Superior temporal gyrus (tissue), 1 donor: ENCODE measurements around the gene TMEM108.
"Not testable (repeated sequence)": the region's sequence is repeated elsewhere in the genome, so short reads cannot be mapped to it uniquely, and the experiment has no call there.

Source experiments
- DNase-seq: peaks from one replicate; pipeline ENCODE4 v3.0.0-alpha.2; 2016; ENCODE audit errors: extremely low spot score

Gene TMEM108

DNA sequence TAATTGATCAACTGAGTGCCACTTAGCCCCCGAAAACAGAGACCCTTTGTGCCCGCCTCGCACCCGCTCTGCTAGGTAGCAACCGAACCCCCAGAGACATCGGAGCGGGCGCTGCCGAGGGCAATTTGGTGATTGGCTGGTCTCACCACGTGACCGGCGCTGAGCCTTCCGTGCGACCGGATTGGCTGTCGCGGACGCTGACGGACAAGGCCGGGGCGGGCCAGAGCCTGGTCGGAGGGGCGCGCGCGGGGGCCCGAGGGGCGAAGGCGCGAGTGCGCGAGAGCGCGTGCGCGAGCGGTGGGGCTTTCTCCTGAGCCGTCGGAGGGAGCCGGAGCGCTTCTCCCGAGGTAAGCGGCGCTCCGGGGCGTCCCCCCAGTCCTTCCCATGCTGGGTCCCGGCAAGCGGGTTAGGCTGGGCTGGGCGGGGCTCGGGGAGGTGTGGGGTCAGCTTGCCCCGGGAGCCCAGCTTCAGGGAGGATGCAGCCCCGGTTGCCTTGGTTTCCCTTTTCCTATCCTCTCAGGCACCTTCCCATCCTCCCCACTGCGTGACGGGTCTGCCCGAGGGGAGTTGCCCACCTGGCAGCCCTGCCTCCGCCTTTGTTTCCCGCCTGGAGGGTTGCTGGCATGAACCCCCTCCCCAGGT is at the start of gene TMEM108:
TMEM108 (plus strand) TSS at position 303 of the 642 bp plus-strand sequence.
- DNase-seq = peak; percentile 96

DNA sequence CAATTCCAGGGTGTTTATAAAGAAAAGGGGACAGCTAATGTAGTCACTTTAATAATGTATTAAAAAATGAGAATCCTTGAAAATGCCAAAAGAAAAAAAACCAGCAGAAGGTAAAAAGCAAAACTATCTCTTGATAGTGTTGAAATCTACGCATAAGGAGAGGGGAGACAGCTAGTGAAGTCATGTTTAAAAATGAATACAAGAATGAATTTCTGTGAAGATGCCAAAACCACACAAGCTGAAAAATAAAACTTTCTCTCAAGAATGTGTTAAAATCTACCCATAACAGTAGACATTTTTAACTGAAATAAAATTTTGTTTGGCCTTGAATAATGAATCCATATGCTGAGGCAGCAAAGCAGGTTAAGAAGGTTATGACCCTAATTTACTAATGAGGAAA is 42.2 kb upstream of the TMEM108 start:
- DNase-seq = peak; percentile 12

DNA sequence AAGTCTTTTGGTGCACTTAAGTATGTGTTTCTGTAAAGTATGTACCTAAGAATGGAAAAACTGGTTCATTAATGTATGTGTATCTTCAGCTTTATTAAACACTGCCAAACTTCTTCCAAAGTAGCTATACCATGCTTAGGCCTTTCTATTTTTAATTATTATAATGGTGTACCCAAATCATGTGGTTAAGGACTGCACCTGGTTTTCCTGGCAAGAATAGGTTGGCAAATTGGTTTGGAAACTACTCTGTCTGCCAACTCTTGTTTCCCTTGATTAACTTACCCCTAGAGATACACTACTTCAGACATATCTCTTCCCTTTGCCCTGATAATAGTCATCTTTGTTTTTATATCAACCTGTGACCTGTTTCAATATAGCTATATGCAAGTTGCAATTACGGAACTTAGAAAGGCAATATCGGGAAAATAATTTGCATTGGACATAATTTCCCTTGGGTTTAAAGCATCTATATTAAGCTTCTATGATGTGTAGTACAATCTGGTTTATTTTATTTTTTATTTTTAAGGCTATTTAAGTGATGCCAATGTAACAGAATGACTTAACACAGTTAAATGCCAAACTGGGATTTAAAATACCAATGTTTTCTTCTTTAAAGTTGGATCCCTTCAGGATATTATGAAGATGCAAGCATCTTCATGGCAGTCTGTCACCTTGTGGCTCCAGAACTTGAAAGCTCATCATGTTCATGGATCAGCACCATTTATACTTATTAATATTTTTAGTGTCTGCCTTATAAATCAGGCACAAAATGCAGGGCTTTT is 40.6 kb upstream of the TMEM108 start:
- DNase-seq = no peak

DNA sequence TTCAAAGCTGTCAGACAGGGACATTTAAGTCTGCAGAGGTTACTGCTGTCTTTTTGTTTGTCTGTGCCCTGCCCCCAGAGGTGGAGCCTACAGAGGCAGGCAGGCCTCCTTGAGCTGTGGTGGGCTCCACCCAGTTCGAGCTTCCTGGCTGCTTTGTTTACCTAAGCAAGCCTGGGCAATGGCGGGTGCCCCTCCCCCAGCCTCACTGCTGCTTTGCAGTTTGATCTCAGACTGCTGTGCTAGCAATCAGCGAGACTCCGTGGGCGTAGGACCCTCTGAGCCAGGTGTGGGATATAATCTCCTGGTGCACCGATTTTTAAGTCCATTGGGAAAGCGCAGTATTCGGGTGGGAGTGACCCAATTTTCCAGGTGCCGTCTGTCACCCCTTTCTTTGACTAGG is 33.2 kb upstream of the TMEM108 start:
- not testable (repeated sequence) for DNase-seq

DNA sequence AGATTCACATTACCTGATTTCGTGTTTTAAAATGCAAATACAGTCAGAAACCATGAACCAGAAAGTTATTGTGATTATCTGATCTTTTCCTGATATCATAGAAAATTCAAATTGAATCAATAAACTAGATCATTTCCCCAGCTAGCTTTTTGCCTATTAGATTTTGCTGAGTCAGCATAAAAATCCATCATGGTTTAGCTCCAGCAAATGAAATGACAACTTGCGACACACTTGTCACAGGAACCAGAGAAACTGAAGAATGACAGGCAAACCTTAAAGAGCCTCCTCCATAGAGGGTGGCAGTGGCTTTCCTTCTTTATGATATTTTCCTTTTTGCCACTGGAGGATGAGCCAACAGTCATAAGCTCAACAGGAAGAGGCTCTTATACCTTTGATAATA is 30.6 kb upstream of the TMEM108 start:
- no peak for DNase-seq

DNA sequence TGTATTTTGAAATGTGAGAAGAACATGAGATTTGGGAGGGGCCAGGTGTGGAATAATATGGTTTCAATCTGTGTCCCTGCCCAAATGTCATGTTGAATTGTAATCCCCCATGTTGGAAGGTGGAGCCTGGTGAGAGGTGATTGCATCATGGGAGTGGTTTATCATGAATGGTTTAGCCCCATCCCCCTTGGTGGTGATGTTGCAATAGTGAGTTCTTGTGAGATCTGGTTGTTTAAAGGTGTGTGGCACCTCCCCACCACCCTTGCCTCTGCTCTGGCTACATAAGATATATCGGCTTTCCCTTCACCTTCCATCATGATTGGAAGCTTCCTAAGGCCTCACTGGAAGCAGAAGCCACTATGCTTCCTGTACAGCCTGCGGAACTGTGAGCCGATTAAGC is 23.9 kb upstream of the TMEM108 start:
- no peak for DNase-seq

DNA sequence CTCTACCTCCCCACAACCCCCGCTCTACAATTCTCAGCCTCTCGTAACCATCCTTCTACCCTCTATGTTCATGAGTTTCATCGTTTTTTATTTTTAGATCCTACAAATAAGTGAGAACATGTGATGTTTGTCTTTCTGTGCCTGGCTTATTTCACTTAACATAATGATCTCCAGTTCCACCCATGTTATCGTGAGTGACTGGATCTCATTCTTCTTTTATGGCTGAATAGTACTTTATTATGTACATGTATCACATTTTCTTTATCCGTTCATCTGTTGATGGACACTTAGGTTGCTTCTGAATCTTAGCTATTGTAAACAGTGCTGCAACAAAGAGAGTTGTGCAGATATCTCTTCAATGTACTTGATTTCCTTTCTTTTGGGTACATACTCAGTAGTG is 22.6 kb upstream of the TMEM108 start:
- not testable (repeated sequence) for DNase-seq

DNA sequence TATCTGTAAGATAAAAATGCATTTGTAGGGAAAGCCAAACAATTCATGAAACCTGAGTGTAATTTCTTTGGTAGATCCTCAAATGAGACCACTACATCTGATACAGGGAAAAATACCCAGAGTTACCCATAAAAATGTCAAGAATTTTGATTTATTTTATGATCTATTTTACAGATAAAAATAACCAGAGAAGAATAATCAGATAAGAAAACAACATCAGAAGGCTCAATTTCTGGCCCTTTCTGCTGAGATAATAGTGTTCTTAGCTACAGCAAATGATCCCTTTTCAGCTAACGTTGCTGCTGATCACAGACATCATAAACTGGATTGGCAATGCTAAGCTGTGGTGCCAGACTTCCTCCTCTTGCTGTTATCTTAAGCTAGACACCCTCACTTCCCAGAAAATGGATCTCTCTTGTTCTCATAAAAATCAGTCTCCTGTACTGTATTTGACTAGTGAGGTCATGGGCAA is 21.3 kb upstream of the TMEM108 start:
- DNase-seq = no peak

DNA sequence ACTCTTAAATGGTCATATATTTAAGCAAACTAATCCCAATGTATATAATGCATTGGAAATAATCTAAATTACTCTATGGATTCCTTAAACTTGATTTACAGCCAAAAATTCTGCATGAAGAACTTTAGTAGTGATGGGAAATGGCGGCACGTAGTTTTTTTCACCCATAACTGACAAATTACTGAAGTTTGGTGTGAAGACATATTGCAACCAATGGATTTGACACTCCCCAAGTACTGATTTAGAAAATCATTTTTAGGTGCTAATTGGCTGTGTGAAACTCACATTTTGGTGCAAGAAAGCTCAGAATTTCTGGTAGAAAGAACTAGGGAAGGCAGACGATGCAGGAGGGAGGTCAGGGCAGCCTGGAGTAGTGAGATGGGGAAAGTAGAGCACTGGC is 19.3 kb upstream of the TMEM108 start:
- DNase-seq = no peak

DNA sequence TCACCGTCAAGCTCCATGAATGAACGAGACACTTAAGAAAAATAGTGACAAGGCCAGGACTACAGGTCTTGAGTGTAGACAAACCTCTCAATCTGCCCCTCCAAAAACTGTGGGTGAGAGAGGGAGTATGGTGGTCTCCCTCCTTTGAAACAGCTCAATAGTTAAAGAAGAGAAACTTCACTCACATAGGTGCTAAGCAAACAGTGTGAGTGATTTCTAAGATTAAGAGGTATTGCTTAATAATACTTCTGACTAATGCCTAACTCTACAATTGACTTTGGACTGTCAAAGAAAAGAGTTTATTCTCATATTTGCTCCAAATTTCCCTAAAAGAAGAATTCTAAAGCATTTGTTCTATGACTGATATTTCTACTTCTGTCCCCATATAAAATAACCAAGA is 17.0 kb upstream of the TMEM108 start:
- no peak for DNase-seq

DNA sequence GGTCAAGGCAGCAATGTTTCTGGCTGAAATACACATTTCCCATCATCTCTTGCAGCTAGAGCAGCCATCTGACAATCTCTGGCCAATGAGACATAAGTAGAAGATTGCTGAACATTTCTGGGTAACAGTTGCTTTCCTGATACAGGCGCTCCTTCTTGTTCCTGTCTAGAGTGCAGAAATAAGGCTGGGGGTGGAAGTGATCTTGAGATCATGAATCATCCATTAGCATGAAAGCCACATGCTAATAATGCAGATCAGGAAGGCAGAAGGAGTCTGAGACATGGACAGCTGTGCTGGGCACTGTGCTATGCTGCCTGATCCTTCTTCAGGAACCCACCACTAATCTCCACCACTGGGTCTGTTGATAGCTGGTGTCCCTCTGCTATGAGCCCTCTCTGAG is 14.8 kb upstream of the TMEM108 start:
- DNase-seq = no peak

DNA sequence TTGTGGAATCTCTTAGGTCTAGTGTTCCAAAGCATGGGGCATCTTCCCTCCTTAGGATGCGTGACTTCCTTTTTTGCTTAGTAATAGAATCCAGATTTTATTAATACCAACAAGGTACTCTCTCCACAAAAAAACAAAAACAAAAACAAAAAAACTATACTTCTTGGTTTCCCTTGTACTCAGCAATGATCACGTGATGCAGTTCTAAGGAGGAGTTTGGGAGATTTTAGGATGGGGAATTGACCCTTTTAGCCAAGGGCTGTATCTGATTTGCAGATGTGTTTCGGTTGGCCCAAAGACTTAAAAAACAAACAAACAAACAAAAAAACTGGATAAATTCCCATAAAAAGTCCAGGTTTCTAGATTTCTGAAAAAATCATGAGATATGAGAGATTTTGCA is 12.6 kb upstream of the TMEM108 start:
- DNase-seq = no peak

DNA sequence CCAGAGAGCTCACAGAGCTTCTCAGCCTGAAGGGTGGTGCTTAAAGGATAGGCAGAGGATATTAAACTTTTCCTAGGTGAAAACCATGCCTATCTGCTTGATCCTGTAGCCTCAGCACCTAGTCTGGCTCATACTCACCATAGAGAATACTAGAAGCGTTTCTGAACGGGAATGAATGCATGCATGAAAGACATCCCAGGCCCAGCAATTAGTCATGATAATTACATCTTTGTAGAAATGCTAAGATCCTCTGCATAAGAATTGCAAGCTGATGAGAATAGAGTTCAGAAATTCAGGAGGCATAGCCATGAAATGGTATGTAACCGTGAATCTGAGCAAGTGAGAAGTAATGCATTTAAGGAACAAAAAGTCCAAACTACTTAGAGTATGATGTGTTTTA is 5.9 kb upstream of the TMEM108 start:
- DNase-seq = no peak

DNA sequence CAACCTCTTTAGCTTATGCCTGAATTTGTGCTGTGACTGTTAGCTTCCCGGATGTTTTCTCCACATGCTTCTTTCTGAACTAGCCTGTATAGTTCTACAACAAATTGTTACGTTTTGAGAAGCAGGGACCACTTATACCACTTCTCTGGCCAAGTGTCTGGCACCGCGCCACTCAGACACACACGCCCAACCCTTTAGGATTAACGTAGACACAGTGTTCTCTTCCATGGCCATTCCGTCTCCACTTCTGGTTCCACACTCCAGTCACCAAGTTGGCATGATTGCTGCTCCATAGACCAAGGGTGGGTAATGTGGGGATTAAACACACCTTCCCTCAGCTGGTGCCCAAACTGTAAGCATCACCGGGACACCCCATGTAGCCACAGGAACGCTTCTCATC is 755 bp upstream of the TMEM108 start:
- no peak for DNase-seq

DNA sequence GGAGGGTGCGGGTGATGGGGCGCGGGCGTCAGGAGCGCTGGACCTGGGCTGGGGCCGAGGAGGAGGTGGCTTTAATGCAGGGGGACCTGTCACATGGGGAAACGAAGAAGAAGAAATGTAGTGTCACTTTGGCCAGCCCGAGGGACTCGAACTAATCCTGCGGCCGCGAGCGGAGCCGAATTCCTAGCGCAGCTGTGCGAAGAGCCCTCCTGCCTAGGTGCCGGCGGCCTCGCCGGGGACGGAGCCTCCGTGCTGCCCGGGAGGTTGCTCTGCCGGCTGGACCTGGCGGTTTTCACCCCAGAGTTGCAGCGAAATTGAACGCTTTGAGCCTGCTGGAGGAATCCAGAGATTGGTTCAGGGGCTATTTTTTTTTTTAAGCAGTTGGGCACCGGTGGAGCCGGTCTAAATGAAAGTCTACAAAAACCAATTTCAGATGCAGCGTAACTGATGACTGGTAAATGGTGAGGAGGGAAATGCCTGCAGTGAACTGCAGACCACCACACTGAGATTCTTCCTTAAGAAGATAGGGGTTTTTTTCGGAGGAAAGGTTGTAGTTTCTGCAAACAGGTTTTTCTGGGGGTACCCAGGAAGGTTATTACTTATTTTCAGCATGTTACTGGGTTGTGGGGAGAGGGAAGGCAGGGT is 662 bp downstream of the TMEM108 start:
- DNase-seq = peak; percentile 30

DNA sequence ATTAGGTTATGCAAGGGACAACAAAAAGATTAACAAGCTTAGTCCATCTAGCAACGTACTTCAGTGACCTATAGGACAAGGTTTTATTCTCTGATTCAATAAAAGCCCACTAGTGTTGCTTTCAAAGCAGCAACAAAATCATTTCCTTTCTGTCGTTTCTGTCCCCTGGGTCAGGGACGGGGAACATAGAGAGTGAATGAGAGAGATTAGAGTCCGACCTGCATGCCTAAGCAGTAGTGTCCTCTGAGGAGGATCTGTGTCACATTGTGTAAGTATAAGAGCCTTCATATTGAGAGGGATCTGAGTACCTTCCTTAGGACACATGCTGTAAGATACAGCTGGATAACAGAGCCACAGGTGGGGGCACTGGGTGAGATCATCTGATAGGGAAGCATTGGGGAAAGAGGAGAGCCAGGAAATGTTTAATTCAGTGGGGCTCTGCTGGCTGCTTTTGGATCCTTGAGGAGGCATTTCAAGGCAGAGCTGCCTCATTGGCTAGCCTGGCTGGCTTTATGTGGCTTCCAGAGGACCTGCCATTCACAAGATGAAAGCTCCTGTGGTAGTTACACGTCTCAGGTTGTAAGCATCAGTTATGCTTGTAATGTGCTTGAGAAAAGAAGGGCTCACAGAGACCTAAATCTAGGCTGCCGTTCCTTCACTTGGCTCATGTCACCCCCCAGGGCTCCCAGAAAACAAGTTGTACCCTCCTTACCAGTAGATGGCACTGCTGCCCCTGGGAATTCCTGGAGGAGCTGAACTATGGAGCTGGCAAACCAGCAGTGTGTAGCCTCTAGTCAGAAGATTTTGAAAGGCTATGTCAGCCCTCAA is 2.7 kb downstream of the TMEM108 start:
- peak; percentile 97 for DNase-seq

DNA sequence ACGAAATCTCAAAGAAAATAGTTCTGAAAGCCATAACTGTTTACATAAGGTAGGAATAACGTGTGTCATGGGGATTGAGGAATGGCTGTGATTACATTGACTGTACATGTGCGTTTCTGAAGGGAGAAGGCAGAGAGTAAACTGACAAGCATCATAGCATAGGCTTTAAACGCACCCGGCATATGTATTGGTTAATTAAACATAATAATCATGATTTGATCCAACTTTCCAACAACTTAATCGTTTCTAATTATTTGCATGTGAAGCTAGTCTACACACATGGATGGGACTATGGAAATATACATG is 3.3 kb downstream of the TMEM108 start:
- no peak for DNase-seq

DNA sequence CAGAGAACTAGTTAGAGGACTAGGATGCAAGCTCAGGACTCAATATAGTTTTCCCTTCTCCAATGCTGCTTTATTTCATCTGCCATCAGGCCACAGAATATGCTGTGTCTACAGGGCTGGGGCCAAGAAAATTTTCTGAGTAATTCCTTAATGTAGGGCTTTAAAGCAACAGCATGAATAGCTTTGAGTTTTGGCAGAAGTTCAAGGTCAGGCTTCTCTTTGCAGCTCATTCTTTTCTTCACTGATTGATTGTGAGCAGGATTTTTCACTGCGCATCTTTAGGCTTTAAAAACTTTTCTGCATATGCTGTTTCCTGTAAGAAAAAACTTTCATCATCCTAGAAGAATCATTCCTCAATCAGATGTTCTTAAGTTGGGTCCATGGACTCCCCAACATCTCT is 4.6 kb downstream of the TMEM108 start:
- DNase-seq = no peak

DNA sequence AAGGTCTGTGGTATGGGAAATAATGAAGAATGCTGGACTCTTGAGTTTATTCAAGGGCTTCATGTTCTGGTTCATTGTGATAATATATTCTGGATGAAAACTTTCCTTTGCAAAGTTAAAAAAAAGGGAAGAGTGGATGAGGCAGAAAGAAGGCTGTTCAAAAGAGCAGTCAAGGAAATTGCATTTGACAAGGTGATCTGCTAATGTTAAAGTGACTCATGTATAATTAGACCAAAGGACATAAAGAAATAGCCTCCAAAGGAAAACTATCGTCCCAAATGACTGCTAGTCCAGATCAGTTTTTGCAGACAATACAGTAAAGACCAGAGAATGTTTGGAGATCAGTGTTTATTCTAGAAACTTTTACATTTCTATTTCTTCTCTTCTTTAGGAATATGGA is 9.8 kb downstream of the TMEM108 start:
- no peak for DNase-seq

DNA sequence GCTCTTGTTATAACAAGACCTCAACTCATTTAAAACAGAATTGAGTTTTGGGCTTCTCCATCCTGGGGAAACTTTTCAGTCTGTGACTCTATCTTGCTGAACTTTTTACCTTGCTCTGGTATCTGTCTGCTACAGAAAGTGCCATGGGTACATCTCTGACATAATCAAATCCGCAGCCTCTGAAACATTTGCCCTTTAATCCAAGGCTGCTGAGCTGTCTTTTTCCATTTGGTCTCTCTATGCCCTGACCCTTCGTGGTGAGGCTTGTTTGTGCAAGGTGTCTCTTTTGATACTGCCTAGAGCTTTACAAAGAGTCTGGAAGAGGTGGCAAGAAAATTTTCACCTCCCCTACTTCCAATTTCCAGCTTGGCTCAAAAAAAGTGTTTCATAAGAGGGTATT is 11.3 kb downstream of the TMEM108 start:
- DNase-seq = no peak

DNA sequence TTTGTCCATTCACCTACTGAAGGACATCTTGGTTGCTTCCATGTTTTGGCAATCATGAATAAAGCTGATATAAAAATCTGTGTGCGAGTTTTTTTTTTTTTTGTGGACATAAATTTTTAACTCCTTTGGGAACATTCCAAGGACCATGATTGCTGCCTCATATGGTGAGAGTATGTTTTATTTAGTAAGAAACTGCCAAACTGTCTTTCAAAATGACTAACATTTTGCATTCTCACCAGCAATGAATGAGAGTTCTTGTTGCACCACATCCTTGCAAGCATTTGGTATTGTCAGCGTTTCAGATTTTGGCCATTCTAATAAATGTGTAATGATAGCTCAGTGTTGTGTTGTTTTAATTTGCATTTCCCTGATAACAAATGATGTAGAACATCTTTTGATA is 12.7 kb downstream of the TMEM108 start:
- DNase-seq = no peak

DNA sequence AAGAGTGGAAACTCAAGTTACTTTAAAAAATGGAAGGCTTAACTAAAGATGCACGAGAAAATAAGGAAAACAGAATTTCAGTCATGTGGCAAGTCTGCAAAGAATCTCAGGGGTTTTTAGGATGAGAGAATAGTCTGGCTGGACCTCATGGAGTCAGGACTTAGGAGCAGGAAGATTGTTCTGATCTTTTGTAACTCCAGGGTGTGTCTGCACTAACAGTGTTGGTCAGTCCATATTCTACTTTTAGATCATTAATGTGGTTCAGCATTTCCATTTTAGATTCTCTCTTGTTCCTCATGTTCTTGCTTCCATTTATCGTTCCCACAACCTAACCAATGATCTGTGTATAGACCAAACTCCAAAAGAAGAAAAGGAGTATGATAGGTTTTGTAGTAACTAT is 15.3 kb downstream of the TMEM108 start:
- no peak for DNase-seq
